ENCODE results near the gene RUBCNL. TPM values are rescaled to one million over a fixed set of nuclear protein-coding genes. Genes with fewer than 3 reads are reported as not detected.

RUBCNL gene
- total RNA-seq, 2 experiments from 2014 or later = 0.36 to 0.74 TPM

DNA sequence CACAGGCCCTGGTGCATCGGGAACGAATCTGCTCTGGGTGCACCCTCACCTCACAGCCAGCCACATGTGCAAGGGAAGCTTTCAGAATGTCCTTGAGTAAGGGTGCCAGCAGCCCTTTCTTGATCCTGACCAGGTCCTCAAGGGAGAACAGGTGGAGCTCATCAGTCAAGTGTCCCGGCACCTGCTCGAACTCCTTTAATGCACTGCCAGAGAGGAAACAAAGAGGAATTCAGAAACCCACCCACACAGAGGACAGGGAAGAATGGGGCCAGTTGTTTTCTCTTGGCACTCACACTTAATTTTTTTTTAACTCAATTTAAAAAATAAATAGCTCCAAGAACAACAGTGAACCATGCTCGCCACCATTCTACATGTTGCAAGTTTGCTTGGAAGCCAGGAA, 41.7 kb downstream of the RUBCNL start:
- no peaks in the 10 kb centered on the region for H3K9me3 Mint-ChIP-seq
- no peak overlapping the region for H3K4me3 Mint-ChIP-seq
- TF ChIP-seq, protein P1, sequence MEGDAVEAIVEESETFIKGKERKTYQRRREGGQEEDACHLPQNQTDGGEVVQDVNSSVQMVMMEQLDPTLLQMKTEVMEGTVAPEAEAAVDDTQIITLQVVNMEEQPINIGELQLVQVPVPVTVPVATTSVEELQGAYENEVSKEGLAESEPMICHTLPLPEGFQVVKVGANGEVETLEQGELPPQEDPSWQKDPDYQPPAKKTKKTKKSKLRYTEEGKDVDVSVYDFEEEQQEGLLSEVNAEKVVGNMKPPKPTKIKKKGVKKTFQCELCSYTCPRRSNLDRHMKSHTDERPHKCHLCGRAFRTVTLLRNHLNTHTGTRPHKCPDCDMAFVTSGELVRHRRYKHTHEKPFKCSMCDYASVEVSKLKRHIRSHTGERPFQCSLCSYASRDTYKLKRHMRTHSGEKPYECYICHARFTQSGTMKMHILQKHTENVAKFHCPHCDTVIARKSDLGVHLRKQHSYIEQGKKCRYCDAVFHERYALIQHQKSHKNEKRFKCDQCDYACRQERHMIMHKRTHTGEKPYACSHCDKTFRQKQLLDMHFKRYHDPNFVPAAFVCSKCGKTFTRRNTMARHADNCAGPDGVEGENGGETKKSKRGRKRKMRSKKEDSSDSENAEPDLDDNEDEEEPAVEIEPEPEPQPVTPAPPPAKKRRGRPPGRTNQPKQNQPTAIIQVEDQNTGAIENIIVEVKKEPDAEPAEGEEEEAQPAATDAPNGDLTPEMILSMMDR (IDR thresholded peaks at IDR 0.05) = no peak
- ChIA-PET CTCF (no interaction called here), POLR2A (interaction anchor here (1.2 kb wide), 1 partner anchor 42 kb away, joined by 3 read pairs; the partner anchor contains the start of gene RUBCNL)
- peaks cover 25% of the 10 kb centered on the region for H3K4me1 Mint-ChIP-seq (ENCODE audit: low read depth)
- H3K36me3 Mint-ChIP-seq (ENCODE audit: low read depth) = peaks cover 2% of the 10 kb centered on the region
- no peak for ATAC-seq
- DNase-seq = no peak
- H3K27me3 Mint-ChIP-seq = no peaks in the 10 kb centered on the region
- no peak overlapping the region for H3K27ac Mint-ChIP-seq
- intact Hi-C loops (cut with micrococcal nuclease) = no loop called here

GRCh38 chr13:46343279-46343994, 43.6 kb downstream of the RUBCNL start:
- intact Hi-C loops (cut with micrococcal nuclease) = no loop called here

GRCh38 chr13:46342538-46342937, 44.5 kb downstream of the RUBCNL start:
- peaks cover 41% of the 10 kb centered on the region for H3K4me1 Mint-ChIP-seq (ENCODE audit: low read depth)
- POLR2A ChIA-PET = no interaction called here
- intact Hi-C loops (cut with micrococcal nuclease) = no loop called here
- H3K27ac Mint-ChIP-seq = peak overlapping the region; percentile 60
- H3K9me3 Mint-ChIP-seq = peaks cover 2% of the 10 kb centered on the region
- no peaks in the 10 kb centered on the region for H3K27me3 Mint-ChIP-seq
- peaks cover 5% of the 10 kb centered on the region for H3K36me3 Mint-ChIP-seq (ENCODE audit: low read depth)
- CTCF ChIA-PET = no interaction called here
- TF ChIP-seq, protein P1 (IDR thresholded peaks at IDR 0.05) = no peak
- H3K4me3 Mint-ChIP-seq = no peak overlapping the region
- DNase-seq (no peak), ATAC-seq (no peak)

More at GRCh38 chr13:46343279-46343994, 43.6 kb downstream of the RUBCNL start:
- peaks cover 2% of the 10 kb centered on the region for H3K9me3 Mint-ChIP-seq
- ATAC-seq (no peak), DNase-seq (no peak)
- CTCF ChIA-PET = interaction anchor here (1.8 kb wide), 1 partner anchor 10 kb away, joined by 5 read pairs; no protein-coding TSS in a partner anchor
- H3K4me3 Mint-ChIP-seq = no peak overlapping the region
- no peak overlapping the region for H3K27ac Mint-ChIP-seq
- POLR2A ChIA-PET = no interaction called here
- peaks cover 40% of the 10 kb centered on the region for H3K4me1 Mint-ChIP-seq (ENCODE audit: low read depth)
- TF ChIP-seq, protein P1 (IDR thresholded peaks at IDR 0.05) = no peak
- peaks cover 5% of the 10 kb centered on the region for H3K36me3 Mint-ChIP-seq (ENCODE audit: low read depth)
- H3K27me3 Mint-ChIP-seq = no peaks in the 10 kb centered on the region

DNA sequence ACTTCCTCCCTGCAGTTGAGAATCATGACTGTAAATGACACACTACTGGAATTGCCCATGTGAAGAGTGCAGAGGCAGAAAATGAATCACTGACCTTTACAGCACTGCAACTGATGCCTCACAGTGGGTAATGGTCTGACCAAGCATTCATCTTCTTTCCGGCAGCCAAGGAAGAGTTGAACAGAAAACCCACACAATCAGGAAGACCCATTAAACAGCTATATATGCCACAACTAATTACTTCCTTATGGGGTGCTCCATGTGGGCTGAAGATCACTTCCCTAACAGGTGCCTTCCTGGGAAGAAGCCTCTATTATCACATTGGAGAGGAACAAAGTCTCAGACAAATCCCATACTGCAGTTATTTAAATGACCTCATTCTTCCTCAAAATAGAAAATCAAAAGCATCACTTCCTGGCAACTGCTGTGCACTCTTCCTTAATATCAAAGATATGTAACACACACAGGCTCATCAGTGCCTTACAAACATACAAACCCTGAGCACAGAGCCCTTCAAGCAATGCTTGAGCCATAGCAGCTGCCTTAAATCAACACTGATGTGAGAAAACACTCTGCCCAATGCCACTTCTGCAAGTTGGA, 45.8 kb downstream of the RUBCNL start:
- Mint-ChIP-seq H3K36me3 (ENCODE audit: low read depth) (peaks cover 5% of the 10 kb centered on the region), H3K27me3 (no peaks in the 10 kb centered on the region), H3K9me3 (peaks cover 6% of the 10 kb centered on the region), H3K27ac (peak overlapping the region; percentile 81), H3K4me3 (peak overlapping the region; percentile 29), H3K4me1 (ENCODE audit: low read depth) (peaks cover 41% of the 10 kb centered on the region)
- intact Hi-C loops (cut with micrococcal nuclease) = loop anchor here (2.0 kb wide), 1 partner anchor 14 kb away; no protein-coding TSS in a partner anchor
- ChIA-PET CTCF (no interaction called here), POLR2A (interaction anchor here (0.7 to 1.2 kb wide), 2 partner anchors 28 to 179 kb away, joined by 3 to 4 read pairs; no protein-coding TSS in a partner anchor)
- ATAC-seq (peak; percentile 97), DNase-seq (peak; percentile 63)
- TF ChIP-seq, protein P1 (IDR thresholded peaks at IDR 0.05) = no peak

DNA sequence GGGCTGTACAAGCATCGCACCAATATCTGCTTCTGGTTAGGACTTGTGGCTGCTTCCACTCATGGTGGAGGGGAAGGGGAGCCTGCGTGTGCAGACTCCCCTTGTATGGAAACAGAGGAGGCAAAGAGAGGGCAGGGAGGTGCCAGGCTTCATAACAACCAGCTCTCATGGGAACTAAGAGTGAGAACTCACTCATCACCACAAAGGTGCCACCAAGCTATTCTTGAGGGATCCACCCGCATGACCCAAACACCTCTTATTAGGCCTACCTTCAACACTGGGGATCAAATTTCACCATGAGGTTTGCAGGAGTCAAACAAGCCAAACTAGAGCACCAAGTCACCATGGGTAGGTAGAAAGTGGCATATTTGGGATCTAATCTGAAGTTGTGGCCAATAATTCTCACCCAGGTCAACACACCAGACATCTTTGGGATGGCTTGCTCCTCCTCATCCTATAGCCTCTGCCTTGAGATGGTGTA, 46.4 kb downstream of the RUBCNL start:
- CTCF ChIA-PET = no interaction called here
- DNase-seq = peak; percentile 27
- Mint-ChIP-seq H3K27ac (peak overlapping the region; percentile 81), H3K4me3 (peak overlapping the region; percentile 29), H3K9me3 (peaks cover 6% of the 10 kb centered on the region), H3K4me1 (ENCODE audit: low read depth) (peaks cover 41% of the 10 kb centered on the region), H3K36me3 (ENCODE audit: low read depth) (peaks cover 5% of the 10 kb centered on the region), H3K27me3 (no peaks in the 10 kb centered on the region)
- ATAC-seq = peak; percentile 26
- POLR2A ChIA-PET = interaction anchor here (1.2 kb wide), 1 partner anchor 178 kb away, joined by 3 read pairs; no protein-coding TSS in a partner anchor
- TF ChIP-seq, protein P1 (IDR thresholded peaks at IDR 0.05) = no peak
- intact Hi-C loops (cut with micrococcal nuclease) = loop anchor here (2.0 kb wide), 1 partner anchor 14 kb away; no protein-coding TSS in a partner anchor
